ENCODE measurements around the gene ACAP3.

The ACAP3 gene

GRCh38 chr1:1338278-1338677 lies 30.5 kb upstream of the ACAP3 start:
- no peak overlapping the region for H3K4me3 ChIP-seq (ENCODE audit: low read depth, low read length)
- DNase-seq (ENCODE audit: low read depth) = no peak
- TF ChIP-seq CTCF (IDR thresholded peaks at IDR 0.05; ENCODE audit: low read depth, low read length, missing control alignments) = no peak

- TF ChIP-seq CTCF (IDR thresholded peaks at IDR 0.05; ENCODE audit: low read depth, low read length, missing control alignments) = no peak
- DNase-seq (ENCODE audit: low read depth) = no peak
- H3K4me3 ChIP-seq (ENCODE audit: low read depth, low read length) = no peak overlapping the region
These were observed 30.0 kb upstream of the ACAP3 start for GRCh38 chr1:1337793-1338147.

GRCh38 chr1:1336931-1337792 lies 29.4 kb upstream of the ACAP3 start:
- no peak for TF ChIP-seq CTCF (IDR thresholded peaks at IDR 0.05; ENCODE audit: low read depth, low read length, missing control alignments)
- no peak for DNase-seq (ENCODE audit: low read depth)

GRCh38 chr1:1336446-1336845 lies 28.7 kb upstream of the ACAP3 start:
- TF ChIP-seq CTCF (IDR thresholded peaks at IDR 0.05; ENCODE audit: low read depth, low read length, missing control alignments) = no peak
- no peak for DNase-seq (ENCODE audit: low read depth)

More at GRCh38 chr1:1336931-1337792, 29.4 kb upstream of the ACAP3 start:
- no peak overlapping the region for H3K4me3 ChIP-seq (ENCODE audit: low read depth, low read length)

GRCh38 chr1:1335792-1336248 lies 28.1 kb upstream of the ACAP3 start:
- H3K4me3 ChIP-seq (ENCODE audit: low read depth, low read length) = no peak overlapping the region
- no peak for TF ChIP-seq CTCF (IDR thresholded peaks at IDR 0.05; ENCODE audit: low read depth, low read length, missing control alignments)
- DNase-seq (ENCODE audit: low read depth) = no peak

More at GRCh38 chr1:1336446-1336845, 28.7 kb upstream of the ACAP3 start:
- H3K4me3 ChIP-seq (ENCODE audit: low read depth, low read length) = no peak overlapping the region

GRCh38 chr1:1335283-1335682 lies 27.6 kb upstream of the ACAP3 start:
- DNase-seq (ENCODE audit: low read depth) = no peak
- no peak for TF ChIP-seq CTCF (IDR thresholded peaks at IDR 0.05; ENCODE audit: low read depth, low read length, missing control alignments)
- no peak overlapping the region for H3K4me3 ChIP-seq (ENCODE audit: low read depth, low read length)

GRCh38 chr1:1334835-1335234 lies 27.1 kb upstream of the ACAP3 start:
- DNase-seq (ENCODE audit: low read depth) = no peak
- H3K4me3 ChIP-seq (ENCODE audit: low read depth, low read length) = no peak overlapping the region
- TF ChIP-seq CTCF (IDR thresholded peaks at IDR 0.05; ENCODE audit: low read depth, low read length, missing control alignments) = no peak

Measured in GM12864 (cell line).